HCT116 (cell line): ENCODE measurements around the gene PRSS22. TPM values are rescaled to one million over a fixed set of nuclear protein-coding genes. Genes with fewer than 3 reads are reported as not detected.

Source experiments
- ATAC-seq: fragments of 200-7000 bp; cut with Tn5 transposase; 2 replicates; pipeline ENCODE4 v1.9.1; 2020; ENCODE audit warnings: mild to moderate bottlenecking, moderate library complexity
- BruUV-seq: library from RNA; stranded (reverse); fragments of 400-500 nt; replicated peaks from 2 replicates; lab custom pipeline; 2021; lab: Mats Ljungman, UMichigan
- CTCF ChIA-PET: fragments of 300-600 bp; sonication (Branson Sonifier 250); formaldehyde crosslinking; loops from one replicate; lab custom pipeline; 2021; ENCODE audit warnings: antibody characterized with exemption; lab: Charles Lee
- POLR2A ChIA-PET: fragments of 300-600, 350-600 bp; sonication (Branson Sonifier 250); formaldehyde crosslinking; loops from one replicate; lab custom pipeline; 2021; ENCODE audit warnings: antibody characterized with exemption; lab: Charles Lee
- RAD21 ChIA-PET, 2 experiments: fragments of 300-600 bp; sonication (Branson Sonifier 250); formaldehyde crosslinking; loops; one replicate each; lab custom pipeline; 2023; ENCODE audit warnings: low total read pairs in 2 of 2; ENCODE audit not compliant: uncharacterized antibody in 2 of 2, unreplicated experiment in 2 of 2, low non-redundant PET in 1 of 2; lab: Charles Lee
- DNase-seq: peaks from one replicate; pipeline ENCODE4 v3.0.0-alpha.2; 2010; ENCODE audit warnings: low read depth, low spot score
- H2AFZ ChIP-seq: fragments of 200-600 bp; shearing (Covaris generic), sonication (generic); 2 replicates; pipeline ENCODE4 v1.6.1; 2017; ENCODE audit warnings: low read depth, mixed run types, mixed read lengths, antibody characterized with exemption, low read length; ENCODE audit not compliant: poor library complexity, severe bottlenecking
- H3K27ac ChIP-seq: 2 replicates; pipeline ENCODE4 v1.5.1; 2012; ENCODE audit warnings: low read depth, low read length
- H3K27me3 ChIP-seq: fragments of 200-600 bp; sonication (generic); 2 replicates; pipeline ENCODE4 v1.6.1; 2016; ENCODE audit warnings: mixed run types, low read length, mixed read lengths; ENCODE audit not compliant: insufficient read depth
- H3K36me3 ChIP-seq, 2 experiments: fragments of 200-500 bp in 1 of 2; fragments of 200-600 bp in 1 of 2; sonication (Bioruptor generic) in 1 of 2; sonication (generic) in 1 of 2; 2 replicates each; pipeline versions ENCODE4 v1.5.1 to v1.6.1; 2014 to 2016; ENCODE audit warnings: low read length in 2 of 2, inconsistent platforms in 1 of 2, mixed read lengths in 1 of 2, mixed run types in 1 of 2; ENCODE audit not compliant: insufficient read depth in 2 of 2, control insufficient read depth in 1 of 2
- H3K4me1 ChIP-seq, 2 experiments: fragments of 200-600 bp in 1 of 2; sonication (generic) in 1 of 2; 2 replicates each; pipeline versions ENCODE4 v1.5.1 to v1.6.1; 2012 to 2017; ENCODE audit warnings: low read length in 2 of 2, inconsistent platforms in 1 of 2, mild to moderate bottlenecking in 1 of 2, mixed read lengths in 1 of 2, mixed run types in 1 of 2, moderate library complexity in 1 of 2; ENCODE audit not compliant: insufficient read depth in 2 of 2, control insufficient read depth in 1 of 2
- H3K4me2 ChIP-seq: fragments of 200-600 bp; sonication (generic); 2 replicates; pipeline ENCODE4 v1.6.1; 2017; ENCODE audit warnings: mixed run types, low read length, mixed read lengths
- H3K4me3 ChIP-seq, 2 experiments: fragments of 200-600 bp in 1 of 2; sonication (generic) in 1 of 2; replicated peaks in 1 of 2; 2 replicates each; pipeline ENCODE4 v1.5.1; 2011 to 2016; ENCODE audit warnings: low read length in 2 of 2, control low read depth in 1 of 2, low read depth in 1 of 2, mild to moderate bottlenecking in 1 of 2, mixed read lengths in 1 of 2, mixed run types in 1 of 2
- H3K79me2 ChIP-seq: fragments of 200-600 bp; sonication (generic); 2 replicates; pipeline ENCODE4 v1.6.1; 2017; ENCODE audit warnings: mild to moderate bottlenecking, mixed run types, low read length, moderate library complexity, mixed read lengths; ENCODE audit not compliant: insufficient read depth
- H3K9ac ChIP-seq: fragments of 200-600 bp; sonication (generic); 2 replicates; pipeline ENCODE4 v1.6.1; 2016; ENCODE audit warnings: low read length, mixed read lengths
- H3K9me2 ChIP-seq: fragments of 200-600 bp; sonication (generic), shearing (Covaris generic); 2 replicates; pipeline ENCODE4 v1.6.1; 2017; ENCODE audit warnings: mixed run types, mild to moderate bottlenecking, moderate library complexity; ENCODE audit not compliant: insufficient read depth
- H3K9me3 ChIP-seq, 2 experiments: fragments of 200-500 bp in 1 of 2; fragments of 200-600 bp in 1 of 2; sonication (Bioruptor generic) in 1 of 2; sonication (generic) in 1 of 2; 2 replicates each; pipeline ENCODE4 v1.6.1; 2014 to 2017; ENCODE audit warnings: low read length in 2 of 2, mixed read lengths in 2 of 2, inconsistent platforms in 1 of 2, low read depth in 1 of 2, mild to moderate bottlenecking in 1 of 2, mixed run types in 1 of 2, moderate library complexity in 1 of 2; ENCODE audit not compliant: control insufficient read depth in 1 of 2, insufficient read depth in 1 of 2
- H4K20me1 ChIP-seq: fragments of 200-600 bp; sonication (generic), shearing (Covaris generic); 2 replicates; pipeline ENCODE4 v1.6.1; 2017; ENCODE audit warnings: mixed run types, mild to moderate bottlenecking, moderate library complexity; ENCODE audit not compliant: insufficient read depth
- ELF1 ChIP-seq: IDR thresholded peaks from 2 replicates; pipeline ENCODE4 v1.6.1; 2012; ENCODE audit warnings: low read depth, borderline replicate concordance
- EZH2phosphoT487 ChIP-seq: fragments of 200-600 bp; IDR thresholded peaks from 2 replicates; pipeline ENCODE4 v1.6.1; 2018; ENCODE audit warnings: antibody characterized with exemption, borderline replicate concordance
- FOSL1 ChIP-seq: IDR thresholded peaks from 2 replicates; pipeline ENCODE4 v1.6.1; 2012; ENCODE audit warnings: low read depth
- POLR2A ChIP-seq: IDR thresholded peaks from 2 replicates; pipeline ENCODE4 v1.7.0; 2011; ENCODE audit warnings: borderline replicate concordance; ENCODE audit not compliant: insufficient read depth, insufficient read length; ENCODE audit errors: extremely low read depth
- RAD21 ChIP-seq: IDR thresholded peaks from 2 replicates; pipeline ENCODE4 v1.6.1; 2012; ENCODE audit warnings: low read depth, mild to moderate bottlenecking
- SIN3A ChIP-seq: IDR thresholded peaks from 2 replicates; pipeline ENCODE4 v1.6.1; 2012; ENCODE audit warnings: low read depth
- SRF ChIP-seq: IDR thresholded peaks from 2 replicates; pipeline ENCODE4 v1.6.1; 2012; ENCODE audit warnings: low read depth
- TCF7L2 ChIP-seq: IDR thresholded peaks from 2 replicates; pipeline ENCODE4 v1.7.0; 2011; ENCODE audit warnings: borderline replicate concordance, inconsistent platforms; ENCODE audit not compliant: insufficient read depth, insufficient read length; ENCODE audit errors: extremely low read depth
- YY1 ChIP-seq: IDR thresholded peaks from 2 replicates; pipeline ENCODE4 v1.6.1; 2011; ENCODE audit warnings: low read length, low read depth, moderate library complexity, mild to moderate bottlenecking; ENCODE audit not compliant: insufficient replicate concordance; ENCODE audit errors: extremely low read depth
- intact Hi-C: fragments of 100-400 bp; cut with micrococcal nuclease; formaldehyde crosslinking; loops from 2 replicates; pipeline ENCODE4 v1.10.0; 2022
- total RNA-seq: library from RNA; stranded (reverse); gene quantifications from one replicate; pipeline ENCODE4 v1.2.1, GENCODE V29; 2021; ENCODE audit not compliant: unreplicated experiment
- TF ChIP-seq, protein P1 (sequence below): IDR thresholded peaks from 2 replicates; pipeline ENCODE4 v1.6.1; 2012
- TF ChIP-seq, protein P2 (sequence below): IDR thresholded peaks from 2 replicates; pipeline ENCODE4 v1.6.1; 2011; ENCODE audit warnings: mild to moderate bottlenecking, low read length, moderate library complexity; ENCODE audit not compliant: insufficient replicate concordance; ENCODE audit errors: extremely low read depth

Gene PRSS22
- total RNA-seq, 1 experiment from 2014 or later, result 20.2 TPM

DNA sequence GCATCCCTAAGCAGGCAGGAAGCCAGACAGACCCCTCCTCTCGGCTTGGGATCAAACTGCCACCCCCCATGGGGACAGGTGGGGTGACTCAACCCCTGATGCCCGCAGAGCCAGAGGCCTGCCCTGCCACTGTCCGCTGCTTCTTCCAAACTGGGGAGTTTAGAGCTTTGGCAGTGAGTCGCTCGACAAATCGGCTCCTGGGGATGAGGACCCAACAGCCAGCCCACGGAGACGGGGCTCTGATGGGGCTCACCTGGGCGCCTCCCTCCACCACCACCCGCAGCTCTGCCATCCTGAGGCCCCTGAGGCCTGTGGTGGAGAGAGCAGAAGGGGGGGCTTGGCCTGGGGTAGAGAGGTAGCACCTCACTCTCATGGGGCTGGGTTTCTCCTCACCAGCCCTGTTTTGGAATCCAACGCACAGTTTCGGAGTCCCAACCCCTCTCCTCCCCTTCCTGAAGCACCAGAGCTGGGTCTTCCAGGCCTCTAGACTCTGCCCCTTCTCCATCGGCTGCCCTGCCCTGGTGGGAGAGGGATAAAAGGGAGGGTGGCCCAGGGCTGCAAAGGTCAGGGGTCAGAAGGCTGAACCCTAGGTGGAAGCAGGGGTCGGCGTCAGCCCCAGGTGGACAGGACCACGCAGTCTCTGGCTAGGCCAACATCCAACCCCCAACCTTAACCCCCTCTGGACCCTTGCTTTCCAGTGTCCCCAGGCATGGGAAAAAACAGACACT is 5.8 kb downstream of the PRSS22 start:
- intact Hi-C loops, result no loop called here
- H3K4me1 ChIP-seq, result peaks cover 9 to 20% of the 10 kb centered on the region in 2 experiments; a peak in 3 of 4 replicates
- POLR2A ChIA-PET, result no interaction called here
- H2AFZ ChIP-seq, result no peak overlapping the region
- no peak overlapping the region for H3K9ac ChIP-seq
- RAD21 ChIA-PET, result no interaction called here
- H4K20me1 ChIP-seq, result no peaks in the 10 kb centered on the region
- TF ChIP-seq, protein P1, sequence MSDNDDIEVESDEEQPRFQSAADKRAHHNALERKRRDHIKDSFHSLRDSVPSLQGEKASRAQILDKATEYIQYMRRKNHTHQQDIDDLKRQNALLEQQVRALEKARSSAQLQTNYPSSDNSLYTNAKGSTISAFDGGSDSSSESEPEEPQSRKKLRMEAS, result no peak
- TF ChIP-seq SRF (no peak), RAD21 (no peak), TCF7L2 (no peak), EZH2phosphoT487 (no peak), ELF1 (no peak), FOSL1 (no peak), SIN3A (no peak), POLR2A (no peak), YY1 (no peak)
- TF ChIP-seq, protein P2, sequence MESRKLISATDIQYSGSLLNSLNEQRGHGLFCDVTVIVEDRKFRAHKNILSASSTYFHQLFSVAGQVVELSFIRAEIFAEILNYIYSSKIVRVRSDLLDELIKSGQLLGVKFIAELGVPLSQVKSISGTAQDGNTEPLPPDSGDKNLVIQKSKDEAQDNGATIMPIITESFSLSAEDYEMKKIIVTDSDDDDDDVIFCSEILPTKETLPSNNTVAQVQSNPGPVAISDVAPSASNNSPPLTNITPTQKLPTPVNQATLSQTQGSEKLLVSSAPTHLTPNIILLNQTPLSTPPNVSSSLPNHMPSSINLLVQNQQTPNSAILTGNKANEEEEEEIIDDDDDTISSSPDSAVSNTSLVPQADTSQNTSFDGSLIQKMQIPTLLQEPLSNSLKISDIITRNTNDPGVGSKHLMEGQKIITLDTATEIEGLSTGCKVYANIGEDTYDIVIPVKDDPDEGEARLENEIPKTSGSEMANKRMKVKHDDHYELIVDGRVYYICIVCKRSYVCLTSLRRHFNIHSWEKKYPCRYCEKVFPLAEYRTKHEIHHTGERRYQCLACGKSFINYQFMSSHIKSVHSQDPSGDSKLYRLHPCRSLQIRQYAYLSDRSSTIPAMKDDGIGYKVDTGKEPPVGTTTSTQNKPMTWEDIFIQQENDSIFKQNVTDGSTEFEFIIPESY, result no peak
- TF ChIP-seq, all 23 proteins: peak for 0
- H3K4me2 ChIP-seq, result no peak overlapping the region
- H3K4me3 ChIP-seq, result no peak overlapping the region
- no peak for ATAC-seq
- BruUV-seq, result no TSS peak
- peaks cover 0 to 7% of the 10 kb centered on the region in 2 experiments; a peak in 1 of 4 replicates for H3K36me3 ChIP-seq
- no peaks in the 10 kb centered on the region for H3K27me3 ChIP-seq
- H3K9me3 ChIP-seq, result peaks cover 2 to 6% of the 10 kb centered on the region in 2 experiments; a peak in 2 of 4 replicates
- H3K79me2 ChIP-seq, result no peaks in the 10 kb centered on the region; the same call in 1 of the 2 replicates
- no peak for DNase-seq
- H3K27ac ChIP-seq, result no peak overlapping the region
- no peaks in the 10 kb centered on the region for H3K9me2 ChIP-seq
- CTCF ChIA-PET, result no interaction called here
